Mucosa of rectum (tissue), 2 donors: ENCODE data around the gene TSNAX.
"Not testable (repeated sequence)": the region's sequence is repeated elsewhere in the genome, so short reads cannot be mapped to it uniquely, and the experiment has no call there.

Experiments used
- H3K27ac ChIP-seq, 2 donors: one replicate each; pipeline ENCODE4 v1.7.0; 2013; ENCODE audit warnings: inconsistent platforms in 2 of 2, low read depth in 2 of 2, low read length in 2 of 2
- H3K27me3 ChIP-seq, 2 donors: one replicate each; pipeline ENCODE4 v1.7.0; 2013; ENCODE audit warnings: low read length in 2 of 2; ENCODE audit not compliant: control insufficient read depth in 2 of 2, insufficient read depth in 2 of 2
- H3K36me3 ChIP-seq, 2 donors: one replicate each; pipeline ENCODE4 v1.7.0; 2013; ENCODE audit warnings: low read length in 2 of 2; ENCODE audit not compliant: control insufficient read depth in 2 of 2, insufficient read depth in 2 of 2
- H3K4me1 ChIP-seq, 2 donors: one replicate each; pipeline ENCODE4 v1.7.0; 2013; ENCODE audit warnings: low read length in 2 of 2, mild to moderate bottlenecking in 1 of 2; ENCODE audit not compliant: control insufficient read depth in 2 of 2, insufficient read depth in 2 of 2
- H3K4me3 ChIP-seq, 2 donors: one replicate each; pipeline ENCODE4 v1.7.0; 2013; ENCODE audit warnings: low read length in 2 of 2
- H3K9ac ChIP-seq, 2 donors: one replicate each; pipeline ENCODE4 v1.7.0; 2013; ENCODE audit warnings: low read length in 2 of 2, low read depth in 1 of 2, mild to moderate bottlenecking in 1 of 2
- H3K9me3 ChIP-seq, 2 donors: one replicate each; pipeline ENCODE4 v1.7.0; 2013; ENCODE audit warnings: low read length in 2 of 2; ENCODE audit not compliant: control insufficient read depth in 2 of 2
- donor health status: healthy.
- donor health status: Normal muscosa, but diverticular disease.

TSNAX gene

DNA sequence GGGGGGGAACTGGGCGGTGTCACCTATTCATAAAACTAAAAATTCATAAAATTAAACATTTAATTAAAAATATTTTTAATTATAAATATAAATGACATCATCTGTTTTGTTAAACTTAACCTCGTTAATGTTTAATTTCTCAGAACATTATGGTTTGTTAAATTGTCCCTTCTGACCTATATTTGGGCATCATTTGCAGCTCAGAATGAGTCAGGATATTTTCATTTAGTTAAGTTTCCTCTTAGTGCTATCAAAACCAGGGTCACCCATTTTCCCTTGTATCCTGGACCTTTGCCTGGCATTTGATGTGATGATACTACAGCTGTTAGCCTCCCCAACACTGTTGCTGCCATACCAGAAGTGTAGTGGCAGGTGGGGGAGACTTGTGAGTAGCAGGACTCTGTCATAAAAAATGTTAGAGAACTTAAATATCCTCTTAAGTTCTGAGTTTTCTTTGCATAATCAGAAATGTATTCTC lies 30.3 kb downstream of the TSNAX start:
- no peak overlapping the region for H3K9ac ChIP-seq
- no peaks in the 10 kb centered on the region for H3K9me3 ChIP-seq
- peaks cover 3 to 7% of the 10 kb centered on the region in 2 donors for H3K36me3 ChIP-seq

GRCh38 chr1:231561647-231562383 lies 33.3 kb downstream of the TSNAX start:
- Histone ChIP-seq H3K4me3 (no peak overlapping the region), H3K9ac (no peak overlapping the region), H3K27ac (no peak overlapping the region), H3K27me3 (no peaks in the 10 kb centered on the region), H3K9me3 (no peaks in the 10 kb centered on the region), H3K36me3 (peaks cover 7 to 8% of the 10 kb centered on the region in 2 donors), H3K4me1 (peaks cover 0 to 6% of the 10 kb centered on the region in 2 donors)

More for the DNA sequence above, 30.3 kb downstream of the TSNAX start:
- Histone ChIP-seq H3K27me3 (no peaks in the 10 kb centered on the region), H3K4me1 (peaks cover 0 to 6% of the 10 kb centered on the region in 2 donors), H3K4me3 (no peak overlapping the region), H3K27ac (no peak overlapping the region)

DNA sequence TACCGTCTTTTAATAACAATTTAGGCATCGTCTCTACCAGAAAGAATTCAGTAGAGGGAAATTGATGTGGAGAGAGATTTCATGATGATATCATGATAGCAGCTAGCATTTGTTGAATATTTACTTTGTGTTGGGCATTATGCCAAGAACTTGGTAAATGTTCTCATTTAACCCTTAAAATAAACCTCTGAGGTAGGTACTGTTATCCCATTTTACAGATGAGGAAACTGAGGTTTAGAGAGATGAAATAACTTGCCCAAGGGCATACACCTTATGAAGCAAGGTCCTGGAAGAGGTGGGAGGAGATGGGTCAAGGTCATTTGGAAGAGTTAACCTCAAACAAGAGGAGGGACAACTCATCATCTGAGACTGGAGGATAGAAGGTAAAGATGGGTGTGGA lies 34.8 kb downstream of the TSNAX start:
- no peak overlapping the region for H3K27ac ChIP-seq
- peaks cover 7 to 8% of the 10 kb centered on the region in 2 donors for H3K36me3 ChIP-seq
- no peak overlapping the region for H3K9ac ChIP-seq
- H3K27me3 ChIP-seq = no peaks in the 10 kb centered on the region
- H3K4me3 ChIP-seq = no peak overlapping the region
- H3K9me3 ChIP-seq = no peaks in the 10 kb centered on the region
- peaks cover 0 to 6% of the 10 kb centered on the region in 2 donors for H3K4me1 ChIP-seq

GRCh38 chr1:231564373-231564772 lies 35.9 kb downstream of the TSNAX start:
- Histone ChIP-seq H3K4me3 (no peak overlapping the region), H3K27me3 (no peaks in the 10 kb centered on the region), H3K36me3 (peaks cover 7 to 8% of the 10 kb centered on the region in 2 donors), H3K27ac (no peak overlapping the region), H3K9me3 (no peaks in the 10 kb centered on the region), H3K4me1 (peaks cover 0 to 6% of the 10 kb centered on the region in 2 donors), H3K9ac (no peak overlapping the region)

DNA sequence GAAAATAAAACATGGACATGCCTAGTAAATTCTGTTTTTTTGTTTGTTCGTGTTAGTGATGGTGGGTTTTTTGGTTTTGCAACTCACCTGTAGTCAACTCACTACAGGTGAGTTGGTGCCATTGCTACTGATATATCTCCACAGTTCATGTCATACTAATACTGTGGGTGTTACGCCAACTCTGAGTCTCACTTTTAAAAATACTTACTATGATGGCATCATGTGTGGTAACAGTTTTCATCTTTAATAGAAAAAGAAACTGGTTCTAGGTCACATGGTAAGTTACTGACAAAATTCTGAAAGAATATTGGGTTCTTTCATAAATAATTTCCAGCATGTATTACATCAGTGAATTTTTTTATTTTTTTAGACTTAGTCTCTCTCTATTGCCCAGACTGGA lies 38.0 kb downstream of the TSNAX start:
- Histone ChIP-seq H3K9ac (no peak overlapping the region), H3K4me1 (peaks cover 0 to 3% of the 10 kb centered on the region in 2 donors), H3K4me3 (no peak overlapping the region), H3K27ac (no peak overlapping the region), H3K9me3 (no peaks in the 10 kb centered on the region), H3K36me3 (peaks cover 4 to 5% of the 10 kb centered on the region in 2 donors), H3K27me3 (no peaks in the 10 kb centered on the region)

DNA sequence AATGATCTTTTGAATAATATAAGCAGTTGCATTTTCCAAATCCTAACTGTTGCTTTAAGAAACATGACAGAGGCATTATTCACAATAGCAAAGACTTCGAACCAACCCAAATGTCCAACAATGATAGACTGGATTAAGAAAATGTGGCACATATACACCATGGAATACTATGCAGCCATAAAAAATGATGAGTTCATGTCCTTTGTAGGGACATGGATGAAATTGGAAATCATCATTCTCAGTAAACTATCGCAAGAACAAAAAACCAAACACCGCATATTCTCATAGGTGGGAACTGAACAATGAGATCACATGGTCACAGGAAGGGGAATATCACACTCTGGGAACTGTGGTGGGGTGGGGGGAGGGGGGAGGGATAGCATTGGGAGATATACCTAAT lies 41.8 kb downstream of the TSNAX start:
- H3K9ac ChIP-seq, H3K4me3 ChIP-seq, H3K27ac ChIP-seq, H3K27me3 ChIP-seq, H3K9me3 ChIP-seq, H3K4me1 ChIP-seq, H3K36me3 ChIP-seq: not testable (repeated sequence)

DNA sequence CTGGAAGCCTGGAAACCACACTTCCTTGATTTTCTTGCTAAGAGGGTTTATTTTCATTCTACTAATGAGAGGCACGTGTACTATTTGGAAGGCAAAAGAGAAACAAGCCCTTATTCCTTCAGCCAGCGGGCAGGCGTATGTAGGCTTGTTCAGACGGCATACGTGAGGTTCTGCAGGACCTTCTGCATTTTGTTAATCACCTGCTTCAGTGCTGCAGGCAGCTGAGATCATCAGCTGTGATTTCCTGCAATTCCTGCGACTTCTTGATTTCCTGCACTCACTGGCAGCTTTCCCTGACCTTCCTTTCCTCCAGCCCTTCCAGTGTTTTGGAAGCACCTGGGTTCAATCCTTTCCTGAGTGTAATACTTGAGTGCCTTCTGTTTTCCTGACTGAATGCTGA lies 43.4 kb downstream of the TSNAX start:
- no peak overlapping the region for H3K4me3 ChIP-seq
- H3K9ac ChIP-seq = no peak overlapping the region
- no peaks in the 10 kb centered on the region for H3K36me3 ChIP-seq
- no peaks in the 10 kb centered on the region for H3K9me3 ChIP-seq
- no peaks in the 10 kb centered on the region for H3K4me1 ChIP-seq
- no peak overlapping the region for H3K27ac ChIP-seq
- no peaks in the 10 kb centered on the region for H3K27me3 ChIP-seq

- H3K27me3 ChIP-seq = no peaks in the 10 kb centered on the region
- no peaks in the 10 kb centered on the region for H3K36me3 ChIP-seq
- no peak overlapping the region for H3K9ac ChIP-seq
- H3K27ac ChIP-seq = no peak overlapping the region
- H3K4me3 ChIP-seq = no peak overlapping the region
- H3K9me3 ChIP-seq = no peaks in the 10 kb centered on the region
- no peaks in the 10 kb centered on the region for H3K4me1 ChIP-seq
Observed at GRCh38 chr1:231575472-231575871, 47.0 kb downstream of the TSNAX start.

DNA sequence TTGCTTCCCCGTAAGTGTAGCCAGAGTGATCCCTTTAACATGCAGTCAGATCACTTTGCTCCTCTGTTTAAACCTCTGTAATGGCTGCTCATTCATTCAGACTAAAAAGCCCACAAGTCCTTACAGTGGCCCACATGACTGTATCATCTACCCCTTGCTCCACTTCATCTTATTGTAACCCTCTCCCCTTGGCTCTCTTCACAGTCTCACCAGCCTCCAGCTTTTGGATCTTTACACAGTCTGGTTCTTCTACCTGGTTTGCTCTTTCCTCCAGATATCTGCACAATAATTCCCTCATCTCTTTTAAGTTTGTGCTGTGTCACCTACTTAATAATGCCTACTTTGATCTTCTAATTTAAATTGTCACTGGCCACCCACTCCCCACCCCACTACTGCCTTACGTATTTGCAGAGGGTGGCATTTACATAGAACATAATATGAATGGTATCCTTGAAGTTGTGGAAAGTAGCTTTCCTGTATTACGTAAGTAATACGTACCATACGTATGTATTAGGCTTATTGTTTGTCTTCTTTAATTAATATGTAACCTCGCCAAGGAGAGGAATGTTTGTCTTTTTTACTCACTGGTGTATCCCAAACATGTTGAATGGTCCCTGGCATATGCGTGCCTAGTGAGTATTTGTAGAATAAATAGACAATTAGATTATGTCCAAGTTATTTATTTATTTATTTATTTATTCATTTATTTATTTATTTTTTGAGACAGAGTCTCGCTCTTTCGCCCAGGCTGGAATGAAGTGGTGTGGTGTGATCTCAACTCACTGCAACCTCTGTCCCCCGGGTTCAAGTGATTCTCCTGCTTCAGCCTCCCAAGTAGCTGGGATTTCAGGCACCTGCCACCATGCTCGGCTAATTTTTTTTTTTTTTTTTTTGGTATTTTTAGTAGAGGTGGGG lies 48.6 kb downstream of the TSNAX start:
- Histone ChIP-seq H3K27me3 (no peaks in the 10 kb centered on the region), H3K4me3 (no peak overlapping the region), H3K9ac (no peak overlapping the region), H3K9me3 (no peaks in the 10 kb centered on the region), H3K27ac (no peak overlapping the region), H3K36me3 (no peaks in the 10 kb centered on the region), H3K4me1 (no peaks in the 10 kb centered on the region)

DNA sequence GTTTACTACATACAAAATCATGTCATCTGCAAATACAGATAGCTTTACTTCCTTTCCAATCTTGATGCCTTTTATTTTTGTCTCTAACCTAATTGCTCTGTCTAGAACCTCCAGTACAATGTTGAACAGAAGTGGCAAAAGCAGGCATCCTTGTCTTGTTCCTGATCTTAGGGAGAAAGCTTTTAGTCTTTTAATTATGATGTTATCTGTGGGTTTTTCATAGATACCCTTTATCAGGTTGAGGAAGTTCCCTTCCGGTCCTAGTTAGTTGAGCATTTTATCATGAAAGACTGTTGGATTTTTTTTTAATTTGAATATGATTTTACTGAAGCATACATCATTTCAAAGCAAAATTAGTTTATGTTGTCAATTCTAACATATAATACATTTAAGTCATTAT lies 52.4 kb downstream of the TSNAX start:
- Histone ChIP-seq H3K9me3 (no peaks in the 10 kb centered on the region), H3K9ac (no peak overlapping the region), H3K27me3 (no peaks in the 10 kb centered on the region), H3K4me1 (no peaks in the 10 kb centered on the region), H3K4me3 (no peak overlapping the region), H3K27ac (no peak overlapping the region), H3K36me3 (no peaks in the 10 kb centered on the region)
